Measurements from ENCODE around the gene KRTAP5-11. TPM values are rescaled to one million over a fixed set of nuclear protein-coding genes. Genes with fewer than 3 reads are reported as not detected.

The KRTAP5-11 gene
- total and polyA plus RNA-seq, 2 of the 8 experiments (the other 6 are each of a cell fraction or from before 2014, with no cell fraction given): not detected

GRCh38 chr11:71548716-71549151, 33.9 kb downstream of the KRTAP5-11 start:
- Histone ChIP-seq H2BK5ac (ENCODE audit: low read depth, low read length) (0 out of 2 replicates have a peak overlapping the region, but pooled peaks have one; percentile 10), H3K23me2 (ENCODE audit: low read depth, low read length) (no peaks in the 10 kb centered on the region), H3K14ac (ENCODE audit: insufficient read length) (no peak overlapping the region), H4K5ac (ENCODE audit: insufficient read length, low read depth, low read length) (no peak overlapping the region), H3K36me3 (ENCODE audit: control insufficient read depth in 2 of 4, insufficient read depth in 4 of 4, low read length in 3 of 4) (no peaks in the 10 kb centered on the region), H3K9ac (replicated peaks in 1 of 4; ENCODE audit: extremely low read depth in 1 of 4, low read depth in 3 of 4, low read length in 3 of 4) (no peak overlapping the region), H3K56ac (replicated peaks; ENCODE audit: insufficient read length, low read depth, low read length) (no peak overlapping the region), H3K27ac (ENCODE audit: low read depth, low read length) (no peak overlapping the region), H4K20me1 (replicated peaks in 1 of 2; ENCODE audit: control insufficient read depth in 1 of 2, insufficient read depth in 2 of 2, low read length in 2 of 2) (no peaks in the 10 kb centered on the region), H2BK120ac (replicated peaks; ENCODE audit: low read depth, low read length) (no peak overlapping the region), H3K79me2 (ENCODE audit: control insufficient read depth in 1 of 2, insufficient read depth in 2 of 2, low read length in 2 of 2) (no peaks in the 10 kb centered on the region), H3K4ac (replicated peaks; ENCODE audit: insufficient read length, low read depth, low read length) (no peak overlapping the region), H2BK15ac (ENCODE audit: low read length) (no peak overlapping the region), H4K8ac (ENCODE audit: extremely low read depth, insufficient read depth, low read length) (no peak overlapping the region; the same call in 1 of the 2 replicates), H3K79me1 (ENCODE audit: low read depth, low read length) (no peaks in the 10 kb centered on the region), H3K9me3 (ENCODE audit: insufficient read depth in 2 of 2, low read depth in 1 of 2, low read length in 1 of 2) (no peaks in the 10 kb centered on the region), H2AFZ (ENCODE audit: low read length) (no peak overlapping the region), H3K27me3 (replicated peaks in 1 of 4; ENCODE audit: control insufficient read depth in 3 of 4, extremely low read depth in 1 of 4, insufficient read depth in 3 of 4, low read length in 3 of 4) (no peaks in the 10 kb centered on the region), H3K18ac (ENCODE audit: extremely low read depth, low read length) (no peak overlapping the region), H2BK12ac (ENCODE audit: low read depth, low read length) (no peak overlapping the region), H3K4me1 (replicated peaks in 1 of 4; ENCODE audit: control insufficient read depth in 3 of 4, insufficient read depth in 4 of 4, low read length in 3 of 4) (0 out of 7 replicates have a peak, but pooled peaks cover 0 to 2% (median 0%) of the 10 kb centered on the region in 4 experiments), H4K91ac (replicated peaks; ENCODE audit: insufficient read length, low read length) (no peak overlapping the region), H2BK20ac (ENCODE audit: low read length) (no peak overlapping the region), H3K4me3 (ENCODE audit: extremely low read depth in 1 of 4, insufficient read depth in 2 of 4, low read depth in 3 of 4, low read length in 4 of 4) (no peak overlapping the region), H3K23ac (ENCODE audit: insufficient read length) (no peak overlapping the region), H3K4me2 (ENCODE audit: insufficient read depth in 1 of 2, low read depth in 2 of 2, low read length in 2 of 2) (no peak overlapping the region), H2AK5ac (ENCODE audit: low read depth, low read length) (no peak overlapping the region)
- ChIA-PET CTCF (ENCODE audit: partially characterized antibody) (interaction anchor here (0.8 to 4.0 kb wide), 4 partner anchors 12 to 43 kb away, joined by 3 to 15 read pairs (median 4); no protein-coding TSS in a partner anchor), POLR2A (ENCODE audit: partially characterized antibody) (no interaction called here)
- 93% methylated on average over 5 of the region's 5 CpGs; no CpG with 5 or more reads in 1 of the 2 experiments for WGBS, 2 experiments (ENCODE audit: extremely low coverage in 1 of 2, insufficient coverage in 1 of 2, insufficient read length in 1 of 2, insufficient replicate concordance in 2 of 2, low coverage in 1 of 2, low lambda C conversion rate in 2 of 2, missing lambda C conversion rate in 1 of 2)
- FAIRE-seq (no peak), DNase-seq (ENCODE audit: low read depth in 1 of 2, low spot score in 2 of 2) (no peak)
- TF ChIP-seq TAF1 (IDR thresholded peaks at IDR 0.05; ENCODE audit: low read depth, low read length) (no peak), CHD2 (IDR thresholded peaks at IDR 0.05; ENCODE audit: low read length) (no peak), SIRT6 (IDR thresholded peaks at IDR 0.05; ENCODE audit: low read length) (no peak), EP300 (IDR thresholded peaks at IDR 0.05; ENCODE audit: borderline replicate concordance in 1 of 2, low read depth in 2 of 2, low read length in 2 of 2) (no peak), RAD21 (IDR thresholded peaks at IDR 0.05 in 1 of 2, conservative IDR thresholded peaks at IDR 0.05 in 1 of 2; ENCODE audit: low read depth in 2 of 2, low read length in 2 of 2) (no peak), CBX5 (IDR thresholded peaks at IDR 0.05; ENCODE audit: low read depth, low read length) (no peak)
- TF ChIP-seq, protein P1, sequence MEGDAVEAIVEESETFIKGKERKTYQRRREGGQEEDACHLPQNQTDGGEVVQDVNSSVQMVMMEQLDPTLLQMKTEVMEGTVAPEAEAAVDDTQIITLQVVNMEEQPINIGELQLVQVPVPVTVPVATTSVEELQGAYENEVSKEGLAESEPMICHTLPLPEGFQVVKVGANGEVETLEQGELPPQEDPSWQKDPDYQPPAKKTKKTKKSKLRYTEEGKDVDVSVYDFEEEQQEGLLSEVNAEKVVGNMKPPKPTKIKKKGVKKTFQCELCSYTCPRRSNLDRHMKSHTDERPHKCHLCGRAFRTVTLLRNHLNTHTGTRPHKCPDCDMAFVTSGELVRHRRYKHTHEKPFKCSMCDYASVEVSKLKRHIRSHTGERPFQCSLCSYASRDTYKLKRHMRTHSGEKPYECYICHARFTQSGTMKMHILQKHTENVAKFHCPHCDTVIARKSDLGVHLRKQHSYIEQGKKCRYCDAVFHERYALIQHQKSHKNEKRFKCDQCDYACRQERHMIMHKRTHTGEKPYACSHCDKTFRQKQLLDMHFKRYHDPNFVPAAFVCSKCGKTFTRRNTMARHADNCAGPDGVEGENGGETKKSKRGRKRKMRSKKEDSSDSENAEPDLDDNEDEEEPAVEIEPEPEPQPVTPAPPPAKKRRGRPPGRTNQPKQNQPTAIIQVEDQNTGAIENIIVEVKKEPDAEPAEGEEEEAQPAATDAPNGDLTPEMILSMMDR (IDR thresholded peaks at IDR 0.05; ENCODE audit: control extremely low read depth in 1 of 3, insufficient read depth in 1 of 3, low read depth in 1 of 3, low read length in 3 of 3): no peak
- TF ChIP-seq, protein P2, sequence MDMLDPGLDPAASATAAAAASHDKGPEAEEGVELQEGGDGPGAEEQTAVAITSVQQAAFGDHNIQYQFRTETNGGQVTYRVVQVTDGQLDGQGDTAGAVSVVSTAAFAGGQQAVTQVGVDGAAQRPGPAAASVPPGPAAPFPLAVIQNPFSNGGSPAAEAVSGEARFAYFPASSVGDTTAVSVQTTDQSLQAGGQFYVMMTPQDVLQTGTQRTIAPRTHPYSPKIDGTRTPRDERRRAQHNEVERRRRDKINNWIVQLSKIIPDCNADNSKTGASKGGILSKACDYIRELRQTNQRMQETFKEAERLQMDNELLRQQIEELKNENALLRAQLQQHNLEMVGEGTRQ (IDR thresholded peaks at IDR 0.05; ENCODE audit: low read length): no peak

Measured in H1 (cell line).